Spinal cord (tissue), 10 donors: ENCODE results near the gene ST6GALNAC3. TPM values are rescaled to one million over a fixed set of nuclear protein-coding genes. Genes with fewer than 3 reads are reported as not detected.

Experiments
- DNase-seq, 6 donors: peaks; one replicate each; pipeline versions ENCODE4 v3.0.0 to v3.0.0-alpha.2; 2013 to 2015; ENCODE audit warnings: low spot score in 6 of 6, low read depth in 4 of 6
- H3K27ac ChIP-seq: one replicate; pipeline ENCODE4 v1.5.1; 2013; ENCODE audit warnings: low read depth, low read length, control low read depth
- H3K27me3 ChIP-seq: one replicate; pipeline ENCODE4 v1.6.1; 2013; ENCODE audit warnings: low read length; ENCODE audit not compliant: control insufficient read depth, insufficient read depth
- H3K36me3 ChIP-seq: one replicate; pipeline ENCODE4 v1.6.1; 2013; ENCODE audit warnings: low read length; ENCODE audit not compliant: control insufficient read depth, insufficient read depth
- H3K4me1 ChIP-seq: one replicate; pipeline ENCODE4 v1.6.1; 2013; ENCODE audit warnings: low read length; ENCODE audit not compliant: control insufficient read depth, insufficient read depth
- H3K4me3 ChIP-seq: one replicate; pipeline ENCODE4 v1.5.1; 2013; ENCODE audit warnings: low read depth, low read length, control low read depth
- H3K9me3 ChIP-seq: one replicate; pipeline ENCODE4 v1.6.1; 2013; ENCODE audit warnings: low read length; ENCODE audit not compliant: control insufficient read depth, insufficient read depth
- WGBS: methylation state at CpG from one replicate; pipeline ENCODE4 v1.1.5; 2013; ENCODE audit warnings: missing lambda C conversion rate; ENCODE audit not compliant: insufficient coverage; 5-methylcytosine and 5-hydroxymethylcytosine counted together
- polyA plus RNA-seq, 2 donors: library from polyadenylated mRNA; unstranded; fragments of 120-200 nt; gene quantifications; one replicate each; pipeline ENCODE4 v1.2.1, GENCODE V29; 2013; ENCODE audit not compliant: insufficient read length in 2 of 2
- total RNA-seq, 2 donors: library from RNA; depleted of rRNA in 1 of 2; stranded (reverse); fragments of 120-200 nt in 1 of 2; fragments of >200 nt in 1 of 2; gene quantifications; one replicate each; pipeline versions ENCODE4 v1.2.3 to v1.2.4, GENCODE V29; 2013 to 2014
- donor health status: healthy.

Gene ST6GALNAC3
- total and polyA plus RNA-seq, 4 donors, result 17.2 to 64.0 (median 26.0) TPM

DNA sequence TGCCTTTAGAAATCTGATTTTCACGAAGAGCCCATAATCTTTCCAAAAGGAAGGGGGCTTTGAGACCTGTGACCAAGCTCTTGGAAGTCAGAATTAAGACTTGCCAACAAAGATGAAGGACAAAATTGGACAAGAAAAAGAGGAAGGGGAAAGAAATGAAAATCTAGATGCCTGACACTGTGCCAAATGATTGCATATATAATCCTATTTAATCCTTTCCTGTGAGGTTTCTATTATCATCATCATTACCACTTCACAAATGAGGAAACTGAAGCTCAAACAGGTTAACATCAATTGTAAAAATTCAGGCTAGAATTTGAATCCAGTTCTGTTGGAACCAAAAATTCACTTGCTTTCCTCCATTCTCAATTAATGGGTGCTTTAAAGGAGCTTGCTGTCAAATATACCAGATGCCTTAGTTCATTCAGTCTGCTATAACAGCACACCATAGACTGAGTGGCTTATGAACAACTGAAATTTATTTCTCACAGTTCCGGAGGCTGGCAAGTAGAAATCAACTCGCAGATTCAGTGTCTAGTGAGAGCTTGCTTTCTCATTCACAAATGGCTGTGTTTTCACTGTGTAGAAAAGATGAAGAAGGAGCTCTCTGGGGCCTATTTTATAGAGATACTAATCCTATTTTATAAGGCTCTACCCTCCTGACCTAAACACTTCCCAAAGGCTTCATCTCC is 595.2 kb downstream of the ST6GALNAC3 start:
- Histone ChIP-seq H3K4me1 (no peaks in the 10 kb centered on the region), H3K9me3 (no peaks in the 10 kb centered on the region), H3K36me3 (no peaks in the 10 kb centered on the region), H3K27me3 (peaks cover 2% of the 10 kb centered on the region), H3K27ac (no peak overlapping the region), H3K4me3 (no peak overlapping the region)
- 63% methylated on average over 2 of the region's 3 CpGs for WGBS
- peak in 2 of 6 donors; percentile 45 to 55 for DNase-seq

DNA sequence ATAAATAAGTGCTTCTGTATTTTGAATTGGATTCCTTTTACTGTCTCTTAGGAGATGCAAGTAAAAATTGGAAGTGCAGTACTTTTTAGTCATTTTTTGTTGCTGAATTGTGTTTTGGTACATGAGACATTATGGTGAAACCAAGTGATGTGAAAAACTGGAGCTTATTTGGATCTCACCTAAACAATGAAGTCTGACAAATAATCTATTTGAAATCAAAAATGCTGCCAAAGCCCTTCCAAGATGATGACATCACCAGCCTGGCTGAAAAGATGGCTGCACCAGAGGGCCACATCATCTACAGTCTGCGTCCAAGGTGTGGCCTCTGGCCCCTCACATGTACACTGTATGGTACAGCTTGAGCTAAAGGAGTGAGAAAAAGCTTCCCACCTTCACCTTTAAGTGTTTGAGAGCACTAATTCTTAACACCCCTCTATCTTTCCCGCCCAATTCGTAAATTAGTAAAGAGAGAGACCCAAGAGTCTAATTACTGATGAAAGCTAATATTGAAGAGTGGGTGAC is 600.2 kb downstream of the ST6GALNAC3 start:
- no peaks in the 10 kb centered on the region for H3K36me3 ChIP-seq
- H3K27ac ChIP-seq, result no peak overlapping the region
- peaks cover 2% of the 10 kb centered on the region for H3K27me3 ChIP-seq
- no peaks in the 10 kb centered on the region for H3K4me1 ChIP-seq
- 89% methylated on average over 1 of the region's 3 CpGs for WGBS
- H3K9me3 ChIP-seq, result no peaks in the 10 kb centered on the region
- no peak overlapping the region for H3K4me3 ChIP-seq
- no peak for DNase-seq

GRCh38 chr1:76677416-76678405 is 603.2 kb downstream of the ST6GALNAC3 start:
- WGBS, result 100% methylated on average over 1 of the region's 5 CpGs
- DNase-seq, result no peak

GRCh38 chr1:76679534-76680152 is 605.1 kb downstream of the ST6GALNAC3 start:
- Histone ChIP-seq H3K36me3 (no peaks in the 10 kb centered on the region), H3K9me3 (no peaks in the 10 kb centered on the region), H3K27me3 (no peaks in the 10 kb centered on the region), H3K4me1 (no peaks in the 10 kb centered on the region), H3K27ac (no peak overlapping the region), H3K4me3 (no peak overlapping the region)
- 87% methylated on average over 5 of the region's 8 CpGs for WGBS
- no peak for DNase-seq

More at GRCh38 chr1:76677416-76678405, 603.2 kb downstream of the ST6GALNAC3 start:
- Histone ChIP-seq H3K9me3 (no peaks in the 10 kb centered on the region), H3K4me1 (no peaks in the 10 kb centered on the region), H3K36me3 (no peaks in the 10 kb centered on the region), H3K27me3 (no peaks in the 10 kb centered on the region), H3K27ac (no peak overlapping the region), H3K4me3 (no peak overlapping the region)

DNA sequence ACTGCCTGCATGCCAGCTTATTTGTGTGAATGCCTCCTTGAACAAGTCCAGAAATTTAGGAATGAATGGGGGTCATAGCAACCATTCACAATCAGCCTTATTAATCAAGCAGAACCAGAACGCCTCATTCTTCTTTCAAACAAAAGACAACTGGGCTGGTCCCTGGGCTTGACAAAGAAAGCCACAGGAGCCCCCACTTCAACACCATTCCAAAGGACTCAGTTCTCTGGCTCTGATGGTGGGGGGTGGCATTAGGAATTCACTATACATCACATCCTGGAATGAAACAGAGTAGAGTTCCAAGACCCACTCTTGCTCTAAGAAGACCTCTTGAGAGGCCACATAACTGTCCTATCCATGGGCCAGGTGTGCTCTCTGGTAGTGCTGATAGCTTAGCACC is 606.1 kb downstream of the ST6GALNAC3 start:
- H3K9me3 ChIP-seq, result no peaks in the 10 kb centered on the region
- H3K36me3 ChIP-seq, result no peaks in the 10 kb centered on the region
- H3K27ac ChIP-seq, result no peak overlapping the region
- no peaks in the 10 kb centered on the region for H3K4me1 ChIP-seq
- no peak for DNase-seq
- no peak overlapping the region for H3K4me3 ChIP-seq
- no CpG with 5 or more reads among the region's 1 CpG for WGBS
- H3K27me3 ChIP-seq, result no peaks in the 10 kb centered on the region

- no peaks in the 10 kb centered on the region for H3K4me1 ChIP-seq
- H3K27ac ChIP-seq, result no peak overlapping the region
- H3K36me3 ChIP-seq, result no peaks in the 10 kb centered on the region
- DNase-seq, result peak in 1 of 6 donors; percentile 34
- no peak overlapping the region for H3K4me3 ChIP-seq
- WGBS, result no CpG with 5 or more reads among the region's 1 CpG
- H3K27me3 ChIP-seq, result no peaks in the 10 kb centered on the region
- H3K9me3 ChIP-seq, result no peaks in the 10 kb centered on the region
Measured at GRCh38 chr1:76682138-76682537, 607.6 kb downstream of the ST6GALNAC3 start.

Other genes starting within 250 kb of the ST6GALNAC3 start
- not detected for gene ASB17, start 142.3 kb upstream of the ST6GALNAC3 start, total RNA-seq
- not detected for gene ASB17, start 142.3 kb upstream of the ST6GALNAC3 start, polyA plus RNA-seq